Measurements from ENCODE around the gene SFXN3.

DNA sequence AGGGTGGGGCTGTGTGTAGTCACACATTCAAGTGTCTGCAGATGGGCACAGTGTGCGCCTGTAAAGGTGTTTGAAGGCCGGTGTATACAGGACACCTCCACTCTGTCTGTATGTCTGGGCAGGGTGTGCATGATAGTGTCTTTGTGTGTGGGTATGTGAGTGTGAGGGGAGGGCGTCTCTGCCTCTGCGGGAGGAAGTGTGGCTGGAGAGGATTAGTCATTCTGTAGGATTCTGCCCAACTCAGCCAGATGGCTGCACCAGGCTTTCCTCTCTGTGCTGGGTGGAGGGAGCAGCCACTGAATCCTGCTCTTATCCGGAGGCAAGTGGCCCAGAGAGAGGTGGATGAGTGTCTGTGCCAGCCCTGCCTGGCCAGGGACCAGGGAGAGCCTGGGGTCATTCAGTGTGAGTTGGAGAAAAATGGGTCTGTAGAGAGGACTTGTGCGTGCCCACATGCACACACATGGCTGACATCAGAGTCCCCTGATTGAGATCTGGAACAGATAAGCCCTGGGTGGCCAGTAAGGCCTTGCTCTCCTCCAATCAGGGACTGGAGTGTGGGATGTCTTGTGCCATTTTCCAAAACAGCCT lies 1.7 kb downstream of the SFXN3 start:
- TF ChIP-seq, protein P1, sequence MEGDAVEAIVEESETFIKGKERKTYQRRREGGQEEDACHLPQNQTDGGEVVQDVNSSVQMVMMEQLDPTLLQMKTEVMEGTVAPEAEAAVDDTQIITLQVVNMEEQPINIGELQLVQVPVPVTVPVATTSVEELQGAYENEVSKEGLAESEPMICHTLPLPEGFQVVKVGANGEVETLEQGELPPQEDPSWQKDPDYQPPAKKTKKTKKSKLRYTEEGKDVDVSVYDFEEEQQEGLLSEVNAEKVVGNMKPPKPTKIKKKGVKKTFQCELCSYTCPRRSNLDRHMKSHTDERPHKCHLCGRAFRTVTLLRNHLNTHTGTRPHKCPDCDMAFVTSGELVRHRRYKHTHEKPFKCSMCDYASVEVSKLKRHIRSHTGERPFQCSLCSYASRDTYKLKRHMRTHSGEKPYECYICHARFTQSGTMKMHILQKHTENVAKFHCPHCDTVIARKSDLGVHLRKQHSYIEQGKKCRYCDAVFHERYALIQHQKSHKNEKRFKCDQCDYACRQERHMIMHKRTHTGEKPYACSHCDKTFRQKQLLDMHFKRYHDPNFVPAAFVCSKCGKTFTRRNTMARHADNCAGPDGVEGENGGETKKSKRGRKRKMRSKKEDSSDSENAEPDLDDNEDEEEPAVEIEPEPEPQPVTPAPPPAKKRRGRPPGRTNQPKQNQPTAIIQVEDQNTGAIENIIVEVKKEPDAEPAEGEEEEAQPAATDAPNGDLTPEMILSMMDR (IDR thresholded peaks at IDR 0.05) = no peak
- TF ChIP-seq POLR2A (IDR thresholded peaks at IDR 0.05) = no peak
